ENCODE data around the gene STAB1. TPM values are rescaled to one million over a fixed set of nuclear protein-coding genes. Genes with fewer than 3 reads are reported as not detected.

STAB1 gene
- total and polyA plus RNA-seq, 2 of the 8 experiments (the other 6 are each of a cell fraction or from before 2014, with no cell fraction given) = 1.0 to 1.9 TPM

DNA sequence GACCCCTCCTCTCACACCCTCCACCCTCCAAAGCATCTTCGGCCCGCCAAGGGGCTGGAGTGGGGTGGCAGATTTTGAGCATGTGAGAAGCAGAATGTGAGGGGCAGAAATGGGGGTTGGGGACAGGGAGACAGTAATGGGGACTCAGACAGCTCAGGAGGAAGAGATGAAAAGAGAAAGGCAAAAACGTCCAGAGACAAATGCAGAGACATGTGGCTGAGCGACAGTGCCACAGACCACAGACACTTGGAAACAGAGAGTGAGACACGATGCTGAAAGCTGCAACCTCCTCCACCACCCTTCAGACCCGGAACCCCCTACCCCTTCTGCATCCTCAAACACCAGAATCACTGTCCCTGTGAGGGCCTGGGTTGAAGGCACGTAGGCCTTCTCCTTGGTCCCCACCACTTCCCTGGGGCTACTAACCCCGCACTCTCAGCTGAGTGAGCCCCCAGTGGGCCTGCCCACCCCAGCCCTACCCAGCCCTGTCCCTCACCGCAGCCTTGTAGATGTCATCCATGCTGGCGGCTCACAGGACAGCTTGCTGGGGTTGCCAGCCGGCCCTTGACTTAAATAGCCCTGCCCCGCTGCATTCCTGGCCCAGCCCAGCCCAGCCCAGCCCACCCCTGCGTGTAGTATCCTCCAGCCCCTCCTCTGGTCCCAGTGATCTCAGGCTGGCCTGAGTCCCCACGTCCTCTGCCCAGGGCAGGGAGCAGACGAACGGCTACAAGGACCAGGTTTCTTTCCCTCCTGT is 41.5 kb upstream of the STAB1 start, which contains the start of gene TNNC1:
Gene TNNC1, minus strand, starts transcription at position 546 of the 754 bp plus-strand sequence. Its CDS starts 26 bp downstream, at position 520.
- H2BK15ac ChIP-seq (ENCODE audit: low read length) = peak within 1 kb of the TSS; percentile 97
- H3K9me3 ChIP-seq (ENCODE audit: insufficient read depth in 2 of 2, low read depth in 1 of 2, low read length in 1 of 2) = no peaks in the 10 kb centered on the region

More for the DNA sequence above, 41.5 kb upstream of the STAB1 start, which contains the start of gene TNNC1:
- POLR2A ChIA-PET (ENCODE audit: partially characterized antibody) = interaction anchor here (0.6 to 2.7 kb wide), 4 partner anchors 8 to 156 kb away, joined by 3 to 8 read pairs (median 3); partner anchors contain the start of gene UQCC5
- DNase-seq (ENCODE audit: low read depth in 1 of 2, low spot score in 2 of 2) (no peak), FAIRE-seq (no peak)
- no peak within 1 kb of the TSS for H3K23ac ChIP-seq (ENCODE audit: insufficient read length)
- peak within 1 kb of the TSS; percentile 42 for H3K18ac ChIP-seq (ENCODE audit: extremely low read depth, low read length)
- H2AK5ac ChIP-seq (ENCODE audit: low read depth, low read length) = peak within 1 kb of the TSS; percentile 11; the same call in 1 of the 2 replicates
- H3K79me2 ChIP-seq (ENCODE audit: control insufficient read depth in 1 of 2, insufficient read depth in 2 of 2, low read length in 2 of 2) = peaks cover 0 to 22% of the 10 kb centered on the region in 2 experiments; a peak in 2 of 4 replicates
- CTCF ChIA-PET (ENCODE audit: partially characterized antibody) = interaction anchor here (0.7 to 12.8 kb wide), 4 partner anchors 9 to 234 kb away, joined by 3 to 109 read pairs (median 8); partner anchors contain the start of gene SEMA3G
- no peak within 1 kb of the TSS for H3K27ac ChIP-seq (ENCODE audit: low read depth, low read length)
- H3K4me3 ChIP-seq (ENCODE audit: extremely low read depth in 1 of 4, insufficient read depth in 2 of 4, low read depth in 3 of 4, low read length in 4 of 4) = no peak within 1 kb of the TSS; a peak in 1 of 8 replicates
- no peaks in the 10 kb centered on the region for H3K27me3 ChIP-seq (replicated peaks in 1 of 4; ENCODE audit: control insufficient read depth in 3 of 4, extremely low read depth in 1 of 4, insufficient read depth in 3 of 4, low read length in 3 of 4)
- no peak within 1 kb of the TSS for H2AFZ ChIP-seq (ENCODE audit: low read length)
- TF ChIP-seq RFX5 (IDR thresholded peaks at IDR 0.05; ENCODE audit: borderline replicate concordance, low read depth, low read length) (no peak), KDM1A (IDR thresholded peaks at IDR 0.05; ENCODE audit: borderline replicate concordance, low read length) (no peak), CREB1 (IDR thresholded peaks at IDR 0.05) (no peak), TEAD4 (IDR thresholded peaks at IDR 0.05; ENCODE audit: low read depth, low read length) (peak; percentile 69)
- peak within 1 kb of the TSS; percentile 40 to 95; a peak in 2 of 4 replicates for H3K4me2 ChIP-seq (ENCODE audit: insufficient read depth in 1 of 2, low read depth in 2 of 2, low read length in 2 of 2)
- peaks cover 0 to 32% (median 14%) of the 10 kb centered on the region in 4 experiments; a peak in 6 of 7 replicates for H3K4me1 ChIP-seq (replicated peaks in 1 of 4; ENCODE audit: control insufficient read depth in 3 of 4, insufficient read depth in 4 of 4, low read length in 3 of 4)
- H3K56ac ChIP-seq (replicated peaks; ENCODE audit: insufficient read length, low read depth, low read length) = peak within 1 kb of the TSS; percentile 36
- peak within 1 kb of the TSS; percentile 80; the same call in 1 of the 2 replicates for H2BK20ac ChIP-seq (ENCODE audit: low read length)
- no peak within 1 kb of the TSS; the same call in 1 of the 2 replicates for H4K8ac ChIP-seq (ENCODE audit: extremely low read depth, insufficient read depth, low read length)
- H4K91ac ChIP-seq (replicated peaks; ENCODE audit: insufficient read length, low read length) = peak within 1 kb of the TSS; percentile 75
- no peak within 1 kb of the TSS for H4K5ac ChIP-seq (ENCODE audit: insufficient read length, low read depth, low read length)
- H2BK5ac ChIP-seq (ENCODE audit: low read depth, low read length) = peak within 1 kb of the TSS; percentile 67; the same call in 1 of the 2 replicates
- peak within 1 kb of the TSS; percentile 81 for H2BK12ac ChIP-seq (ENCODE audit: low read depth, low read length)
- no peak within 1 kb of the TSS for H3K9ac ChIP-seq (replicated peaks in 1 of 4; ENCODE audit: extremely low read depth in 1 of 4, low read depth in 3 of 4, low read length in 3 of 4)
- no peaks in the 10 kb centered on the region for H4K20me1 ChIP-seq (replicated peaks in 1 of 2; ENCODE audit: control insufficient read depth in 1 of 2, insufficient read depth in 2 of 2, low read length in 2 of 2)
- no peaks in the 10 kb centered on the region; the same call in 1 of the 2 replicates for H3K79me1 ChIP-seq (ENCODE audit: low read depth, low read length)
- 66% methylated on average over 16 of the region's 16 CpGs; no CpG with 5 or more reads in 1 of the 2 experiments for WGBS, 2 experiments (ENCODE audit: extremely low coverage in 1 of 2, insufficient coverage in 1 of 2, insufficient read length in 1 of 2, insufficient replicate concordance in 2 of 2, low coverage in 1 of 2, low lambda C conversion rate in 2 of 2, missing lambda C conversion rate in 1 of 2)
- H3K14ac ChIP-seq (ENCODE audit: insufficient read length) = no peak within 1 kb of the TSS
- peaks cover 6 to 12% (median 7%) of the 10 kb centered on the region in 4 experiments for H3K36me3 ChIP-seq (ENCODE audit: control insufficient read depth in 2 of 4, insufficient read depth in 4 of 4, low read length in 3 of 4)
- H3K4ac ChIP-seq (replicated peaks; ENCODE audit: insufficient read length, low read depth, low read length) = peak within 1 kb of the TSS; percentile 96
- peak within 1 kb of the TSS; percentile 38 for H2BK120ac ChIP-seq (replicated peaks; ENCODE audit: low read depth, low read length)
- H3K23me2 ChIP-seq (ENCODE audit: low read depth, low read length) = peaks cover 8% of the 10 kb centered on the region
